RPMI7951 (cell line): ENCODE data around the gene KCNQ2. TPM values are rescaled to one million over a fixed set of nuclear protein-coding genes. Genes with fewer than 3 reads are reported as not detected.

Experiments
- DNase-seq: peaks from one replicate; pipeline ENCODE4 v3.0.0-alpha.2; 2012; ENCODE audit warnings: low read depth
- total RNA-seq: library from RNA; depleted of rRNA; stranded (reverse); fragments of >200 nt; shearing (Covaris generic); gene quantifications from 2 replicates; pipeline ENCODE4 v1.2.3, GENCODE V29; 2014

KCNQ2 gene
- total RNA-seq, 1 experiment from 2014 or later = 2.5 TPM

DNA sequence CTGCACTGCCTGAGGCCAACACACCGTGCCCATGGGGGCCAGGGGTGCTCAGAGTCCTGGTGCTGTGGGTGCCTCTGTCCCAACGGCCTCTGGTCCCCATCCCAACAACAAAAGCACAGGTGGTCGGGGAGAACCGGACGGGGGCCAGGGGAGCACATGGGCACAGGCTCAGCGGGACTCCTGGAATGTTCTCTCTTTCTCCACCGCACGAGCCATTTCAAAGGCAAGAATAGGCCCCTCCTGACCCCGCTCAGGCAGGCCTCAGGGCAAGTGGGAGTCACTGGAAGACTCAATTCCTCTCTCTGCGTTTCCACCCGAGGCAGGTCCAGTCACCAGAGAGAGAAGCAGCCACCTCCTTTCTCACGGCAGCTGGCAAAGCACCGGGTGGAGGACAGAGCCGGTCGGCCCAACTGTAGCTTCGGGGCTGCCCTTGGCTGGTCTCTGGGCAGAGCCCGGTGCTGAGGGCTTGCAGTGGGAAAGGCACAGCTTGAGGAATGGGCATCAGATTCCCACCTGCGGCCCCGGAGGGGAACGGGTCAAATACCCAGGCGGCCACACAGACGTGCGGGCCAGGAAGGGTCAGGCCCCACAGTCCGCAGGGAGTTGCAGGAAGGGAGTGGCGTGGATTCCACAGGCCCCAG is 55.2 kb downstream of the KCNQ2 start:
- no peak for DNase-seq

DNA sequence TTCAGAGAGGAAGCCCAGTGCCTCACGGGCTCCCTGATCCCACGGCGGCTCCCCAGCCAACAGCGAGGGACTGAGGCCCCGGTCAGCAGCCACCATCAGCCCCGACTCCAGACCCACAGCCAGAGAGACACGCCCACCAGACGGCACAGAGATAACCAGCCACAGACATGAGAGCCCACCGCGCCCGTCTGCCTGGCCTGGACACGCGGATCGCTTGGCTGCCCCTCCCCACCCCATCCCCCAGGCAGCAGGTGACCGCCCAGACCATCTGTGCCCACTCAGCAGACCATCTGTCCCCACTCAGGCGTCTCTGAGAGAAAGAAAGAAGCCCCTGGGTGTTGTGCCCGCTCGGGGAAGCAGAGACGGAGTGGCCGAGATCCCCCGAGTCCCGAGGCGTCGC is 55.8 kb downstream of the KCNQ2 start:
- DNase-seq = no peak

- no peak for DNase-seq
Observed at GRCh38 chr20:63415647-63416391, 56.6 kb downstream of the KCNQ2 start.

DNA sequence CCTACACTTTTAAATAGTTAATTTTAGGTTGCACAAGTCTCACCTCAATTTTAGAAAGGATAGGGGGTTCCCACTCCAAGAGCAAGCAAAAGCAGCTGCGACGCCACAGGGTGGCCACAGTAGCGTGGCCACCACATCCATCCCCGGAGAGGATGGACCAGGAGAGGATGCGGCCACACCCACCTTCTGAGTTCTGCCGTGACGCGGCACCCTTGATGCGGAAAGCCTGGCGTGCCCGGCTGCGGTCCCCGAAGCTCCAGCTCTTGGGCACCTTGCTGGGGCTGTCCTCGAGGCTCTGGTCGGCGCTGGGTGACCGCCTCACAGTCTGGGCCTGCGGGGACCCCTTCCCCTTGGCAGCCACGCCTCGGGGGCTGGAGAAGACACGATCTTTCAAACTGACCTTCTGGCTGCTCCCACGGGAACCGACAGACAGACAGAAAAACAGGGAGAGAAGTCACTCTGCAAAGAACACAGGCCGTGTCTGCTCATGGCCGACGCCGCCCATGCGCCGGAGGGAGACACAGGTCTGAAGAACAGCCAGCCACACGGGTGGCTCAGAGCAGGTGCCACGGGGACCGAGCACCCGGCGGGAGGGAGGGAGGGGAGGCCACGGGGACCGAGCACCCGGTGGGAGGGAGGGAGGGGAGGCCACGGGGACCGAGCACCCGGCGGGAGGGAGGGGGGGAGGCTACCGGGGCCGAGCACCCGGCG is 57.6 kb downstream of the KCNQ2 start:
- DNase-seq = no peak

DNA sequence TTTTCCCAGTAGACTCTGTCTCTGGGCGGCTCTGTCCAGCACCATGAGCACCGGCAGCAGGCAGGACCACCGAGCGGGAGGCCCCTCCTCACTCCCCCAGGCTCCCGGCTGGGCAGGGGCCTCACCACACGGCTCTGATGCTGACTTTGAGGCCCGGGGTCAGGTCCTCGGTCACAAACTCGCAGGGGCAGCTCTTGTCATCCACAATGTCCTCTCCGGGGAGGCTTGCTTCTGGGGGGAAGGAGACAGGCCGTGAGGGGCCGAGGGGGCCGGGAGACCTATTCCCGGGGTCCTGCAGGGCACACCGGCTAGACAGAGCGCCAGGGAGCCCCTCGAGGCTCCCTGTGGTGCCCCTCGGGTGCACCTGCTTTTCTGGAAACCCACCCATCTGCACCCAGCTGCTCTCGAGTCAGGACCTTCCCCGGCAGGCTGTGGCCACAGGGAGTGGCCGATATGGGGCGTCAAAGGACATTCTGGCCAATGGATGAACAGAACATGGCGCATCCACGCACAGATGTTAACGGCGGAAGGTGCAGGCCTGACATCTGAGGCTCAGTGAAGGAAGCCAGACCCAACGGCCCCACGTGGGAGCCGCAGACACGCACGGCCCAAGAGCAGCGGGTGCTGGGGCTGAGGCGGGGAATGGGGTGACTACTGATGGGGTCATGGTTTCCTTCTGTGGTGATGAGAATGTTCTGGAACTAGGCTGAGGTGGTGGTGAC is 58.3 kb downstream of the KCNQ2 start:
- DNase-seq = no peak

DNA sequence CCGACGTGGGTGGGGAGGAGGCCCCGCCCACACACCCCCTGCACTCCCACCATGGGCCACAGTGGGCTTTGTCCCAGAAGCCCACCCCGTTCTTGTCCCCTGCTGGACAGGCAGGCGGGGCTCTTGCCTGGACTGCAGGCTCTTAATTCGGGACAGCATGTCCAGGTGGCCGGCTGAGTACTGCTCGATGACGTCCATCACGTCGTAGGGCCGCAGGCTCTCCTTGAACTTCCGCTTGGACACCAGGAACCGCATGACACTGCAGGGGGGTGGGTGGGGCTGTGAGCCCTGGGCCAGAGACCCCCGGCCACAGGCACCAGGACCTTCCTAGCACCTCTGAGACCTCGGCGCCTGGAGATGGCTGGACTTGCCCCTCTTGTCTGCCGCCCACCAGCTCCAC is 59.1 kb downstream of the KCNQ2 start:
- DNase-seq = no peak

GRCh38 chr20:63412889-63413288 is 59.6 kb downstream of the KCNQ2 start:
- no peak for DNase-seq

DNA sequence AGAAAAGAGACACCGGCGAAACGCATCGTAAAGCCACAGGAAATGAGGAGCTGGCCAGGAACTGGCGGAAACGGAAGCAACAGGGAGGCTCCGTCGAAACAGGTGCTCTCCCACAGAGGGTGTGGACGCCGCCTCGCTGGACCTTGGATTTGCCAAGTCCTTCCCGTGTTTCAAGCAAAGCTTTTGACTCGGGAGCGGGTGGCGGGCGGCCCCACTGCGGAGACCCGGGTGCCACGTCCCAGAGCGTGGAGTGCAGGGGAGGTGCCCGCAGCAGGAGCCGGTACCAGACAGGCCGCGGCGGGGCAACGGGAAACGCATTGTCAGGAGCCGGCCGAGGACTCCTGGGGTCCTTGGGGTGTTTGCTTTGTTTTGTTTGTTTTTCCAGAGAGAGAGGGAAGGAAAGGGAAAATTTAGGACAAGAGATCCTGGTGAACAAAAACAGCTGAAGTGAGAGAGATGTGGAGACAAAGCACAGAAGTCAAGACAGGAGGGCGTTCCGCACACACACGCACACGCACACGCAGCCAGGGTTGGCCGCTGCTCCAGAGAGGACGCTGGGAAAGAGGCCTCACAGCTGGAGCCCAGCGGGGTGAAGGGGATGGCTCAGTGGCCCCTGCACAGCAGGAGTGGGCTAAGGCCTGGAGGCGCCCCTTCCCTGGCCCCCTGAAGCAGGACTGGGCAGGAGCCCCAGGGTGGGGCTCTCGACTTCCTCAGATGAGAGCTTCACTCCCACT is 60.4 kb downstream of the KCNQ2 start:
- DNase-seq = no peak

GRCh38 chr20:63411151-63411897 is 61.1 kb downstream of the KCNQ2 start:
- no peak for DNase-seq

DNA sequence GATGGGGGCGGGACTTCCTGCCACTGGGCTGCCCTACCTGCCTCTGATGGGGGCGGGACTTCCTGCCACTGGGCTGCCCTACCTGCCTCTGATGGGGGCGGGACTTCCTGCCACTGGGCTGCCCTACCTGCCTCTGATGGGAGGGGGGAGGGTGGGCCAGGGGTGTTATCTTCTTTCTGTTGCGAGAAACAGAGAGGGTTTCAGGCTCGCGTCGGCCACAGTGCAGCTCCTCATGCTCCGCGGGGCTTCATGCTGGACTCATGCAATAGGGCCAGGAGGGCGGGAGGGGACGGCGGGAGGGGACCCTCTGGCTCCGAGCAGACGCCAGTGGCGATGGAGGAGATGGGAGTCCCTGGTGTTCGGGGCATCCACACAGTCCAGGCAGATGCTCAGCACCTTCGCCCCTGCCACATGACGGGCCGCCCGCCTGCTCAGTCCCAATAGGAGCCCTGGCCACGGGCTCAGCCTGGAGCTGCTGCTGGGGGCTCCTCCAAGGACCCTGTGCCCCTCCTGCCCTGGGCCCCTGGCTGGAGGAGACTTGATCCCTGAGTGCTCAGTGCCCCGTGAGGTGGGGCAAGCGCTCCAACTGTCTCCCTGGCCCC is 62.5 kb downstream of the KCNQ2 start:
- DNase-seq = no peak

- DNase-seq = no peak
Observed at GRCh38 chr20:63409066-63409833, 63.2 kb downstream of the KCNQ2 start.

- DNase-seq = no peak
Observed at GRCh38 chr20:63408684-63409046, 63.8 kb downstream of the KCNQ2 start.

GRCh38 chr20:63407928-63408683 is 64.3 kb downstream of the KCNQ2 start:
- no peak for DNase-seq

- DNase-seq = no peak
Observed at GRCh38 chr20:63406617-63407245, 65.7 kb downstream of the KCNQ2 start.

DNA sequence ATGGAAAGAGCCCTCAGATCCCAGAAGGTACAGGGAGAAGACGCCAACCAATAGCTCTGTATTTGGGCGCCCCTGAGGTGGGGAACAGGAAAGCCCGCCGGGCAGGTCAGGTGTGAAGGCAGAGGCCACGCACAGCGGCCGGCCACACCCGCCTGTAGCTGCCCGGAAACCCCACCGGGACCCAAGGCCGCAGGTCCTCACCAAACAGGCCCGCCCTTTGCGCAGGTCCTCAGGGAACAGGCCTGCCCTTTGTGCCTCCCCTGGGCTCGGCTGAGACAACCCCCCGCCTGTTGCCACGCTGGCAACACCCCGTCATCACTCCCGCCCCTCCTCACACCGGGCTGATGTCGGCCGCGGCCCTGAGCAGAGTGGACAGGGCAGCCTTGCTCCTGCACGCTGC is 66.4 kb downstream of the KCNQ2 start:
- DNase-seq = no peak

- DNase-seq = no peak
Observed at GRCh38 chr20:63405102-63405730, 67.2 kb downstream of the KCNQ2 start.

DNA sequence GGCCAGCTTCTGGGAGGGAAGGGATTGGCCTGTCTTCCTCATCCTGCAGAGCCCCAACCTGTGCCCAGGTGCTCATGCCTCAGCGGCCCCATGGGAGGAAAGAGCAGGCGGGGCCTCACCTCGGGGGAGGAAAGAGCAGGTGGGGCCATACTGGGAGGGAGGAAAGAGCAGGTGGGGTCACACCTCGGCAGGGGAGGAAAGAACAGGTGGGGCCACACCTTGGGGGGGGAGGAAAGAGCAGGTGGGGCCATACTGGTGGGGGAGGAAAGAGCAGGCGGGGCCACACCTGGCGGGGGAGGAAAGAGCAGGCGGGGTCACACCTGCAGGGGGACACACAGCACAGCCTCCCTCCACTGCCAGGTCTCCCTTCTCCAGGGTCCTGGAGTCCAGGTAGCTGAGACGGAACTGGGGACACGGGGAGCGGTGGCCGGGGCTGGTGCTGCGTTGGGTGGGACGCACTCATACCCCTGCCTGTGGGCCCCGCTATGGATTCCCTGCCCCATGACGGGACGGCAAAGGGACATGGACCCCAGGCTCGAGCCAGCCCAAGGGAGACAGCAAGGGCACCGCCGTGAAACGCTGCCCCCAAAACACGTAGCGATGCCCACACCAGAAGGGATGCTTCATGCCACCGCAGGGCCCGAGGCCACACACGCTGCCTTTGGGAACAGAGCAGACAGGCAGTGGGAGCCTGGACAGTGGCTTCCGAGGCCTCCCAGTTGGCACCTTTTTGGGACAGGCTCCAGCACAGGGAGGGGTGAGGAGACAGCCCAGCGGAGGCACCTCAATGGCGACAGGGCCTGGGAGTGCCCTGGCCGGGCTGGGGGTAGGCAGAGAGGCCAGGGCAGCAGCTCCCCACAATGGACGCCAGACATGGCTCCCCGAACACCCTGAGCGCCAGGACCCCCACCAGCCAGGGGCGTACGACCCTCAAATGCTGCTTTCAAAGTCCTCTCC is 68.0 kb downstream of the KCNQ2 start:
- no peak for DNase-seq
